ENCODE data around the gene BHLHA15. TPM values are rescaled to one million over a fixed set of nuclear protein-coding genes. Genes with fewer than 3 reads are reported as not detected.
A peak's percentile ranks its signal among the peaks of the same experiment; 100 is the strongest.

The BHLHA15 gene
- total and polyA plus RNA-seq, 2 of the 8 experiments (the other 6 are each of a cell fraction or from before 2014, with no cell fraction given) = 1.1 to 2.7 TPM

GRCh38 chr7:98210513-98211220 is 572 bp upstream of the BHLHA15 start:
- Histone ChIP-seq H2BK20ac (ENCODE audit: low read length) (no peak overlapping the region), H4K8ac (ENCODE audit: extremely low read depth, insufficient read depth, low read length) (no peak overlapping the region), H3K36me3 (ENCODE audit: control insufficient read depth in 2 of 4, insufficient read depth in 4 of 4, low read length in 3 of 4) (peaks cover 0 to 10% (median 0%) of the 10 kb centered on the region in 4 experiments; a peak in 4 of 8 replicates), H3K14ac (ENCODE audit: insufficient read length) (no peak overlapping the region), H4K5ac (ENCODE audit: insufficient read length, low read depth, low read length) (no peak overlapping the region), H4K20me1 (replicated peaks in 1 of 2; ENCODE audit: control insufficient read depth in 1 of 2, insufficient read depth in 2 of 2, low read length in 2 of 2) (peaks cover 0 to 3% of the 10 kb centered on the region in 2 experiments), H3K56ac (replicated peaks; ENCODE audit: insufficient read length, low read depth, low read length) (no peak overlapping the region), H3K27me3 (replicated peaks in 1 of 4; ENCODE audit: control insufficient read depth in 3 of 4, extremely low read depth in 1 of 4, insufficient read depth in 3 of 4, low read length in 3 of 4) (no peaks in the 10 kb centered on the region), H2AK5ac (ENCODE audit: low read depth, low read length) (no peak overlapping the region), H3K23me2 (ENCODE audit: low read depth, low read length) (peaks cover 4% of the 10 kb centered on the region; the same call in 1 of the 2 replicates), H2BK15ac (ENCODE audit: low read length) (no peak overlapping the region), H2BK5ac (ENCODE audit: low read depth, low read length) (no peak overlapping the region), H3K9ac (replicated peaks in 1 of 4; ENCODE audit: extremely low read depth in 1 of 4, low read depth in 3 of 4, low read length in 3 of 4) (no peak overlapping the region), H2BK120ac (replicated peaks; ENCODE audit: low read depth, low read length) (no peak overlapping the region), H3K79me1 (ENCODE audit: low read depth, low read length) (no peaks in the 10 kb centered on the region; the same call in 1 of the 2 replicates), H3K23ac (ENCODE audit: insufficient read length) (no peak overlapping the region), H4K91ac (replicated peaks; ENCODE audit: insufficient read length, low read length) (no peak overlapping the region), H3K4ac (replicated peaks; ENCODE audit: insufficient read length, low read depth, low read length) (no peak overlapping the region), H3K9me3 (ENCODE audit: insufficient read depth in 2 of 2, low read depth in 1 of 2, low read length in 1 of 2) (no peaks in the 10 kb centered on the region), H3K4me3 (ENCODE audit: extremely low read depth in 1 of 4, insufficient read depth in 2 of 4, low read depth in 3 of 4, low read length in 4 of 4) (peak overlapping the region; percentile 15 to 80 (median 27); a peak in 6 of 8 replicates), H3K79me2 (ENCODE audit: control insufficient read depth in 1 of 2, insufficient read depth in 2 of 2, low read length in 2 of 2) (no peaks in the 10 kb centered on the region), H3K4me2 (ENCODE audit: insufficient read depth in 1 of 2, low read depth in 2 of 2, low read length in 2 of 2) (peak overlapping the region; percentile 54 to 56; a peak in 3 of 4 replicates), H3K4me1 (replicated peaks in 1 of 4; ENCODE audit: control insufficient read depth in 3 of 4, insufficient read depth in 4 of 4, low read length in 3 of 4) (peaks cover 0 to 5% (median 3%) of the 10 kb centered on the region in 4 experiments; a peak in 3 of 7 replicates), H2AFZ (ENCODE audit: low read length) (no peak overlapping the region), H3K27ac (ENCODE audit: low read depth, low read length) (no peak overlapping the region), H3K18ac (ENCODE audit: extremely low read depth, low read length) (no peak overlapping the region; the same call in 1 of the 2 replicates), H2BK12ac (ENCODE audit: low read depth, low read length) (no peak overlapping the region)
- ChIA-PET CTCF (ENCODE audit: partially characterized antibody) (interaction anchor here (0.6 to 1.0 kb wide), 2 partner anchors 30 to 45 kb away, joined by 3 read pairs; no protein-coding TSS in a partner anchor), POLR2A (ENCODE audit: partially characterized antibody) (interaction anchor here (1.1 to 1.3 kb wide), 2 partner anchors 11 to 26 kb away, joined by 3 read pairs; no protein-coding TSS in a partner anchor)
- FAIRE-seq = no peak
- 0% methylated on average over 13 of the region's 49 CpGs; no CpG with 5 or more reads in 1 of the 2 experiments for WGBS, 2 experiments (ENCODE audit: extremely low coverage in 1 of 2, insufficient coverage in 1 of 2, insufficient read length in 1 of 2, insufficient replicate concordance in 2 of 2, low coverage in 1 of 2, low lambda C conversion rate in 2 of 2, missing lambda C conversion rate in 1 of 2)
- peak in 1 of 2 experiments; percentile 79 for DNase-seq (ENCODE audit: low read depth in 1 of 2, low spot score in 2 of 2)
- TF ChIP-seq HDAC2 (IDR thresholded peaks at IDR 0.05; ENCODE audit: borderline replicate concordance in 1 of 2, low read depth in 2 of 2, low read length in 2 of 2) (no peak; a peak in 1 of 4 replicates), BACH1 (IDR thresholded peaks at IDR 0.05; ENCODE audit: low read length) (peak; percentile 50)

Measured in H1 (cell line).